Measurements from ENCODE around the gene TGFB1. TPM values are rescaled to one million over a fixed set of nuclear protein-coding genes. Genes with fewer than 3 reads are reported as not detected.

The TGFB1 gene
- 24.9 to 26.5 TPM (median 25.2 TPM) in 3 replicates for total RNA-seq

- peak within 1 kb of the TSS; percentile 86 for H3K27ac Mint-ChIP-seq
- peak; percentile 68 to 77 for DNase-seq (ENCODE audit: low spot score in 2 of 2, unreplicated experiment in 2 of 2)
- peaks cover 24% of the 10 kb centered on the region for H3K4me1 Mint-ChIP-seq
- peak within 1 kb of the TSS; percentile 81 for H3K4me3 Mint-ChIP-seq
- H3K36me3 Mint-ChIP-seq, result no peaks in the 10 kb centered on the region
- TF ChIP-seq CTCF (IDR thresholded peaks at IDR 0.05; ENCODE audit: unreplicated experiment), result peak; percentile 85
- H3K9me3 Mint-ChIP-seq, result no peaks in the 10 kb centered on the region
- peaks cover 35% of the 10 kb centered on the region for H3K27me3 Mint-ChIP-seq (ENCODE audit: low read depth)
Observed at GRCh38 chr19:41353466-41354342, at the start of gene TGFB1. Gene TGFB1 (minus strand): TSS chr19:41353922. CDS start chr19:41353044, 878 bp downstream.

- no peaks in the 10 kb centered on the region for H3K27me3 Mint-ChIP-seq (ENCODE audit: low read depth)
- H3K4me3 Mint-ChIP-seq, result no peak overlapping the region
- no peak for DNase-seq (ENCODE audit: low spot score in 2 of 2, unreplicated experiment in 2 of 2)
- H3K27ac Mint-ChIP-seq, result no peak overlapping the region
- no peaks in the 10 kb centered on the region for H3K9me3 Mint-ChIP-seq
- TF ChIP-seq CTCF (IDR thresholded peaks at IDR 0.05; ENCODE audit: unreplicated experiment), result no peak
- peaks cover 21% of the 10 kb centered on the region for H3K4me1 Mint-ChIP-seq
- peaks cover 7% of the 10 kb centered on the region for H3K36me3 Mint-ChIP-seq
Observed at GRCh38 chr19:41402010-41402409, 48.3 kb upstream of the TGFB1 start.

DNA sequence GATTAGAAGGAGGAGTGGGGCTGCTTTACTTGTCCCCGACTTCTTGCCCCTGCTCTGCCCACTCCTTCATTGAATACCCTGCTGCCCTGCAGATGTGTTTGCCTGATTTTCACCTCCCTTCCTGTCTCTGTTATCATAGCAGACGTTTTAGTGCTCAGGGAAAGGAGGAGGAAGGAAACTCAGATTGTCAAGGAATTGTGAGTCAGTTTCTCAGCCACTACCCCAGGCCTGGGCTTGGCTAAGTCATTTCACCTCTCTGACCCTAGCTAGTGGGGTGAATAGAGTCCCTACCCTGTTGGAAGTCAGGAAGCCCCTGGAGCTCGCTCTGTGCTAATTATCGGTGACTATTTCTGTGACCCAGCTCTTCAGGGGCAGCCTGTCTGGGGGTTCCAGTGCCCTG, 47.8 kb upstream of the TGFB1 start:
- Mint-ChIP-seq H3K4me3 (no peak overlapping the region), H3K27ac (no peak overlapping the region), H3K36me3 (peaks cover 7% of the 10 kb centered on the region), H3K4me1 (peaks cover 24% of the 10 kb centered on the region), H3K9me3 (no peaks in the 10 kb centered on the region), H3K27me3 (ENCODE audit: low read depth) (no peaks in the 10 kb centered on the region)
- DNase-seq (ENCODE audit: low spot score in 2 of 2, unreplicated experiment in 2 of 2), result no peak
- no peak for TF ChIP-seq CTCF (IDR thresholded peaks at IDR 0.05; ENCODE audit: unreplicated experiment)

GRCh38 chr19:41399525-41399924, 45.8 kb upstream of the TGFB1 start:
- Mint-ChIP-seq H3K27me3 (ENCODE audit: low read depth) (no peaks in the 10 kb centered on the region), H3K4me3 (peak overlapping the region; percentile 36), H3K9me3 (no peaks in the 10 kb centered on the region), H3K36me3 (peaks cover 7% of the 10 kb centered on the region), H3K4me1 (peaks cover 35% of the 10 kb centered on the region), H3K27ac (peak overlapping the region; percentile 8)
- no peak for DNase-seq (ENCODE audit: low spot score in 2 of 2, unreplicated experiment in 2 of 2)
- TF ChIP-seq CTCF (IDR thresholded peaks at IDR 0.05; ENCODE audit: unreplicated experiment), result no peak

- Mint-ChIP-seq H3K4me1 (peaks cover 35% of the 10 kb centered on the region), H3K9me3 (no peaks in the 10 kb centered on the region), H3K4me3 (peak overlapping the region; percentile 100), H3K27ac (peak overlapping the region; percentile 100), H3K27me3 (ENCODE audit: low read depth) (no peaks in the 10 kb centered on the region), H3K36me3 (peaks cover 7% of the 10 kb centered on the region)
- DNase-seq (ENCODE audit: low spot score in 2 of 2, unreplicated experiment in 2 of 2), result no peak
- no peak for TF ChIP-seq CTCF (IDR thresholded peaks at IDR 0.05; ENCODE audit: unreplicated experiment)
Observed at GRCh38 chr19:41399091-41399490, 45.4 kb upstream of the TGFB1 start.
